GM21381 (cell line): ENCODE measurements around the gene ITGA7.

Source experiments
- ATAC-seq: cut with Tn5 transposase; IDR thresholded peaks from one replicate; pipeline ENCODE4 v1.9.1; 2021; ENCODE audit warnings: mild to moderate bottlenecking, moderate library complexity; ENCODE audit not compliant: unreplicated experiment

ITGA7 gene

DNA sequence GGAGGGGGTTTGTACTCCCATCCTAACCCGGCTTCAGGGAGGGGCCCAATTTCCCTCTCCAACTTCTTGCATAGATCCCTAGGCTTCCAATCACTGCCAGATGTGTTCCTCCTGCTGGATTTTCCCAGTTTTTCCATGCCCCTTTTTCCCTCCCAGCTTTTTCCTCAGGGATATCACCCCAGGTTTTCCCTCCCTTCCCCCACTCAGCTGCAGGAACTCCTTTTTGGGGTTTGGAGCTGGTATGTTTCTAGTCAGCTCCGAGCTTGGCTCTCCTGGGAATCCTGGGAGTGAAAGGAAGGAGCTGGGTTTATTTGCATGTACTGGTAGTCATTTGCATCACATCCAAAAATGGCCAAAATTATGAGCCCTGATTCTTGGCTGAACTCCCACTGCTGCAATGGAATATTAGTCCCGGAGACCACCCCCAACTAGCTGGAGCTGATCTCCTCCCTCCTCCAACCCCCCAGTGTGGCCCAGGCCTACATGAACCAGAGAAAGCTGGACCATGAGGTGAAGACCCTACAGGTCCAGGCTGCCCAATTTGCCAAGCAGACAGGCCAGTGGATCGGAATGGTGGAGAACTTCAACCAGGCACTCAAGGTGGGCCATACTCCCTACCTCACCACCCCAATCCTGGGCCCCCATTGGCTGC is 11.0 kb upstream of the ITGA7 start:
- no peak for ATAC-seq

DNA sequence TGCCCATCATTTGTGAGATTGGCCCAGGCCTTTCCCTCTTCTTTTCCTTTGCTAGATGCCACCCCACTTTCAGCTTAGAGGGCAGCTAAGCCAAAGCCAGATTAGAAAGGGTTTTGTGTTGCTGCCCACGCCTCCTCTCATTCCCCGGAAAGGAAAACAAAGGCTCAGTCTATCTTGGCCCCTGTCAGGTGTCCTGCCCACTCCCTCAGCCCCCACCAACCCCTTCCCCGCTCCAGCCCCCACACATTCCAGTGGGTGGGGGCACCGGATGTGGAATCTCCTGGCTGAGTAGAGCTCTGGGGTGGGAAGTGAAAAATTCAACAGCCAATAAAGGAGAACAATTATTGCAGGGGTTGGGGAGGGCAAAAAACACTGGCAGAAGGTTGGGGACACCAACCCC is 10.3 kb upstream of the ITGA7 start:
- no peak for ATAC-seq

DNA sequence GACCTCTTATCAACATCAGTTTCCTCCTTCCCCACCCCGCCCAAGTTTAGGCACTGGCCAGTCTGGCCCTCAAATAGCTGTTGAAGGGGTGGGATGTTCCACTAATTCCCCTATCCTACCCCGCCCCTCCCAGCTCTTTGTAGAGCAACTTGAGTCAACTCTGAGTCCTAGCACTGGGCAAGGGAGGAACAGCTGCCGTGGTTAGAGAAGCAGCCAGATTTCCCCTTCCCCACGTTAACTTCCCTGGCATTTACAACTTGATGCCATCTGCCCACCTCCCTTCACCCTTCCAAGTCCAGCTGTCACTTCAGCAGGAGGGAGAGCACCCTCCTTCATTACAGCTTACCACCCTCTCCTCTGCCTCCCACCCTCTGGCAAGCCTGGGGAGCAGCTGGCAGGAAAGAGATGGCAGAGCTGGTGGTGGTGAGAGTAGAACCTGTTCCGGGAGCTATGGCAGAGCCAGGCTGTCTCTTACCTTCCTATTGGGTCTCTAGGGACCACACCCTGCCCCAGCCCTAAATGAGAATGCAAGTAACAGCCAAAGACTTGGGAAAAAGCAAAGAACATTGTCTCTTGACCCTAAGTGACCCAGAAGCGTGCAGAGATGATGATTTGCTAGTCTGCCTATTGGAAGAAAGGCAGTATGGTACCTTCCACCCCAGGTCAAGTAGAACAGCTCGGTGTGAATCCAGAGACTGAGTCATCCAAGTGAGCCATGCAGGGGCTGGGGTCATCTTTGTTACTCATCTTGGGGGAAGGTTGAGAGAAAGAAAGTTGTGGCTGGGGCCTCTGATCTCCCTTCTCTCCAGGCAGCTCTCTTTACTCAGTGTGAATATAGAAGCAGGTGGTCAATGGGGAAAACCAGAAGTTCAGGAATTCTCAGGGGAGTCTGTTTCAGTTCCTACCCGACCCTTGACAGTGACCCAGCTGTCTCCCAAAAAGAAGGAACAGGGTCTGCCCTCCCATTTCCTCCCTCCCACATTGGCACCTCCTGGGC is 9.6 kb upstream of the ITGA7 start:
- no peak for ATAC-seq

DNA sequence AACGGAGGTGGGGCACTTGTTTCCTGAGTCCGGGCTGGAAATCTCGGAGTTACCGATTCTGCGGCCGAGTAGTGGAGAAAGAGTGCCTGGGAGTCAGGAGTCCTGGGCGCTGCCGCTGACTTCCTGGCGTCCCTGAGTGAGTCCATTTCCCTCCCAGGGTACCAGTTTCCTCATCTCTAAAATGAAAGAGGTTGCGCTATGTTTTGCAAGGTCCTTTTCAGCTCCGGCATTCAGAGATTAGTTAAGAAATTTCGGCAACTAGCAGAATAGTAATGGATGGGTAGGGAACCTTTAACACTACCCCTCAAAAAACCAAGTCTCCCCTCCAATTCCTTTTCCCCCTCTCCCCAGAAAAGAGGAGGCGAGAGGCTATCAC is 8.9 kb upstream of the ITGA7 start:
- ATAC-seq, result no peak

DNA sequence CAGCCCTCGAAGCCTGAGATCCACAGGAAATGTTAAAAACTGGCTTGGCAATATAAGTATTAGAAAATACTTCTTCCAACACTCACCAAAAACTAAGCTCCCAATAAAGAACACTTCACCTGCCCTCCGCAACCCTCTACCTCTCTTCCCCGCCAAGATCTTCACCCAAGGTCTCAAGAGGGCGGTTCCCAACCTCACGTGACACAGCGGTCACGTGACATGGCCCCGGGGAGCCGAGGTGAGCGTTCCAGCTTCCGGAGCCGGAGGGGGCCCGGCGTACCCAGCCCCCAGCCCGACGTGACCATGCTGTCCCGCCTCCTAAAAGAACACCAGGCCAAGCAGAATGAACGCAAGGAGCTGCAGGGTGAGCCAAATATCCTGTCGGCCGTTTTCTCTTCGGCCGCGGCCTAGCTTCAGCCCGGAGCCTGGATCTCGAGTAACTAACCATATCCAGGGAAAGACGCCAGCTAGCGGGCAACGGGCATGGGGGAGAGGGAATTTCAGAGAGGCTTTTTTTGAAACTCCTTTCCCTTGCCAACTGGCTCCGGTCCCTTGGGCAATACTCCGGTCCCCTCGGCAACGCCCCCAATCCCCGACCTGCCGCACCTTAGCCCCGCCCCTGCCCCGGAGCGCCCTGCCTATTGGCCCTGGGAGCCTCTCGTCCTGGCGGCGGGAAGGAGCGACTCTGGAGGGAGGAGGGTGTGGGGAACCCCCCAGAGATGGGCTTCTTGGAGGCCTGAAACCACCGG is 8.3 kb upstream of the ITGA7 start, which contains the start of gene BLOC1S1:
TSS of gene BLOC1S1 (plus strand) at position 214 of the 749 bp plus-strand sequence. CDS start at position 220, 6 bp downstream.
- peak; percentile 89 for ATAC-seq

DNA sequence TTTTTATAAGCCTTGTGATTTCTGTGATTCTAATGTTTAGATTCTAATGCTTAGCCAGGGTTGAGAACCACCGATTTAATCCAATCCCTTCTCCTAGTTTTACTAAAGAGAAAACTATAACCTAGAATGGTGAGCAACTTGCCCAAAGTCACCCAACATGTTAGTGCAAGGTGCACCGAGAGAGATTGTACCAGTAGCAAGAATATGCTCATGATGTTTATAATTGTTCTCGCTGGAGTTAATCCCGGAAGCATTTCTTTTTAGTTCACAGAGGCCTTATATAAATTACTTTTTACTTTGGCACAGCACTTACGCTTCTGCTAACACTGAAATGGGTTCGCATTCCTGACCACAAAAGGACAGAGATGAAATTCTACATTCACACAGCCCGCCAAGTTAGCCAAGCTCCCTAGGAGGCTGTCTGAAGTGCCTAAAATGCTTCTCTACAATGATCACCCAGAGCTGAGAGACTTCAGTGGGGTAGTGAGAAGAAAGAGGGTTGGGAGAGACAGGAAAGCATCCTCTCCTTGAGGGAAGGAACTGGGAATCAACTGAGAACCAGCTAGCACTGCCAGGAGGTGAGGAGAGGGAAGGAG is 7.6 kb upstream of the ITGA7 start:
- no peak for ATAC-seq

DNA sequence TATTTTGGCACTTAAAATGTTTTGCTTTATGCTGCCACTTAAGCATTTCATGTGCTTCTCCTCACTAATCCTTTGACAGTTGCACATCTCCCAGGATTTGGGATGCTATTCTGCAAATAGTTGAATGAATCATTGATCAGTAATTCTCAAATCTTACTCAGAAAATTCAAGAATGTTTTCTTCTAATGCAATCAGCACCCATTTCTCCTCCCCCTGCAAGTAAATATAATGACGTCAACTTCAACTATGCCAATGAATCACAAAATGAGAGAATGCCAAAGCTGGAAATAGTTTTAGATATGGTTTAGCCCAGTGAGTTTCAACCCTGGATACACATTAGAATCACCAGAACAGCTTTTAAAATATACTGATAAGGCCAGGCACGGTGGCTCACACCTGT is 6.0 kb upstream of the ITGA7 start:
- ATAC-seq, result no peak

DNA sequence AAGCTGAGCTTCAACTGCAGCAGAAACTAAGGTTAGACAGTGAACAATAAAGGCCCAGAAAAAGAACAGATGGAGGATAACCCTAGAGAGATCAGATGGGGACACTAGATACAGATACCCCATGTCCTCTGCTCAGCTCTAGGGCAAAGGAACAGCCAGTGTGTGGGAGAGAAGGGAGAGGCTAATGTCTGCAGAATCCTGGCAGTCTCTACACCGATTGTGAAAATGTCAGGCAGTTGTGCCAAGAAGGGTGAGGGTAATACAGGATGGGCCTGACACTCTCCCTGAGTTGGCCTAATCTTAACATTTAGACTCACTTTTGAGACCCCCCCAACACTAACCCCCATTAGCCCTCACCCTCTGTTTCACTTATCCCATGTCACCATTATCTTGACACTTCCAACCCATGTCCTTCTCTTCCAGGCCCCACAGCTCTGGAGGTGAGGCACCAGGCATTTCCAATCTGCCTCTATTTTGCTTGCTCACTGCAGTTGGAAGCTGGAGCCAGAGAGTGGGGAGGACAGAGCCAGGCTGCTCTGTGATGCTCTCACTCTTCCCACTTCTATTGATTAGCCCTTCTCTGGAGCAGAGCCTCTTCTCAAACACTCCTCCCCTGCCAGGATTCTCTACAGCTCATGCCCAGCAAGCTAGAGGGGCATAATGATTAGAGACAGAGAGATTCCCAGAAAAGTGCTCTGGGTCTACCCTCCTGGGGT is 5.2 kb upstream of the ITGA7 start:
- ATAC-seq, result no peak

DNA sequence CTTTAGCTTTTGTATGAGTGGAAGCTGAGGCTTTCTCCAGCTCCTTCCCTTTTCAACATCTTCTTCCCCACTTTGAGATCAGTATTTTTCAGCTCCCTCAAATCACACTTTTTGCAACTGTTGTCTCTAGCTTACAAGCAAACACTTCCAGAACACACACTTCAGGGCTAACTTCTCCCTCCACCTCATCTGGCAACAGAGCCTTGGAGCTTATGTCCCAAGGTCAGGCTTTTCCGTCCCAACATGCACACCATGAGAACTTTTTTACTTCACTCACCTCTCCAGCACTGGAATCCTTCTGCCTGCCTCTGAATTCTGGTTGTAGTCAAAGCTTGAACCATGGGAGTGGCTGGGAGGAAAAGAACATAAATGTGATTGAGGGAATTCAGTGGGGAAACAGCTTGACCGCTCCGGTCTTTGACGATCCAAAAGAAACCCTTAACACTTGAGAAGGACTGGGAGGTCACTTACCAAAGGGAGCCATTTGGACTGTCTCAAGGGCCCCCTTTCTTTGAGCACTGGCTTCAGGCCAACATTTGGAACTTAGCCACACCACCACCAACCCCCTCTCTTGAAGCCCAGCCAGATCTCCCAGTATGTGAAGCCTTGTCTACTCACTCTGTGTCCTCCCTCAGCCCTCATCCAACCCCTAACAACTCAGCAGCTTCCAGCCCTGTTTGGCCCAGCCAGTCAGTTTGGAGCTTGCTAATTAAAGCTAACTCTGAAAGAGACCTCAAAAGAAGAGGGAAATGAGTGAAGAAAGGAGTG is 4.3 kb upstream of the ITGA7 start:
- ATAC-seq, result no peak

DNA sequence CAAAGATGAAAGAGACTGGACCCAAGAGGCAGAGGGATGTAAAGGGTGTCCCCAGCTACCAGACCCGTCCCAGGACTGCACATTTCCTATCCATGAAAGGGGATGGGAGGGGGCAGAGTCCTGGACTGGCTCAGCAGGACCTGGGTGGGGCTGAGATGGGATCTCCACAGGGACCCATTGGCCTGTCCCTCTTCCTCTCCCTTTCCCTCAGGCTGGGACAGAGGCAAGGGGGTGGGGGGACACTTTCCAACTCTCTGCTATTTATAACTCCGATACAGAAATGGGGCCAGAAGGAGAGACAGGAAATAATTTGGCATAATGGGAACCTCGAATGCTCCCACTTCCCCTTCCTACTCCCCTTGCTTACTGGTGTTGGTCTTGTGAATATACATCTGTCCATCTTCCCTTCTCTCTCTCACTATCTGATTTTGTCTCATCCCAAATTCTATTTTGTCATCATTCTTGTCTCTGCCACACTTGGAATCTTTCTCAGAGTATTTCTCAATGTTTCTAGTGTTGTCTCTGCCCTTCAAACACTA is 1.1 kb upstream of the ITGA7 start:
- ATAC-seq, result no peak

DNA sequence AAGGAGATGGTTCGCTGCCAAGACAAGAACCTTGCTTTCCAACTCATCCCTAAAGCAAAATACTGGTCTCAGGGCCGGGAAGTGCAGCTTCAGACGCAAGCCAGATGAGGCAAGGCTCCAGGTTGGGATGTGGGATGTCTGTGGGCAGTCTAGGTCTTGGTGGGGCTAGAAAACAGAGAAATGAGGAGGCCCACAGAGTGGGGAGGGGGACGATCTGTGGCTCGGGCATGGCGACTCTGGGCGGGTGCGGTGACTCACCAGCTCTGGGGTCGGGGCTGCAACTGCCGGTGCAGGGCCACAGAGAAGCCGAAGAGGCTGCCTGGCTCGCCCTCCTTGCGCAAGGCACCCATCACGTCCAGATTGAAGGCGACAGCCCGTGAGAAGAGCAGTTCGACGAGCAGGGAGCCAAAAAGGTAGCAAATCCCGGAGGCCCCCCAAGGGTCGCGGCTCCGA is 459 bp downstream of the ITGA7 start:
- no peak for ATAC-seq

DNA sequence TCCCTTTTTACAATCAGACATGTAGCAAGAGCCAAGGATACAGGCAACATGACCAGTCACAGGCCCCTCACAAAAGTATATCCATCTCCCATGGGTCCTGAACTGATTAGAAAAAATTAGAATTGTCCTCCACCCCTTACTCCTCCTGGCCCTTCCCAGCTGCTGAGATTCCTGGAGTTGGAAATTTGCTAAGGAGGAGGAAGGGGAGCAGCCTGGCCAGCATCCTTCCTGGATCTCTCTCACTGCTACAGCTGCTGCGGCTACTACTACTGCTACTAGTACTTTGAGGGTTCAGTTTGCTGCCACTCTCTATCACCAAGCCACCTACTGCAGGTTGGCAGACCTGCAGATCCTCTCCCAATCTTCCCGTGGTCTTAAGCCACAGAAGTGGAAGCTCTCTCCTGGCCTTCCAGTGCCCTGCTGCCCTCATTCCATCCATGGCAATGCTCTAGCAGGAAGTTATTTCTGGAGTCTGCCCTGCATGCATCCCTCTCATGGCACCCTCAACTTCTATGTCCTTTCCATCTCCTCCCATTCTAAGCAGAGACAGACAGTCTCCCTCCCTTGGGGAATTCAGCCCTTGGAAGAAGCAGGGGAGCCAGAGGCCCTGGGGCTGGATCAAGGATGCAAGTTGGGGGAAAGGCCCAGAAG is 1.0 kb downstream of the ITGA7 start:
- ATAC-seq, result no peak

DNA sequence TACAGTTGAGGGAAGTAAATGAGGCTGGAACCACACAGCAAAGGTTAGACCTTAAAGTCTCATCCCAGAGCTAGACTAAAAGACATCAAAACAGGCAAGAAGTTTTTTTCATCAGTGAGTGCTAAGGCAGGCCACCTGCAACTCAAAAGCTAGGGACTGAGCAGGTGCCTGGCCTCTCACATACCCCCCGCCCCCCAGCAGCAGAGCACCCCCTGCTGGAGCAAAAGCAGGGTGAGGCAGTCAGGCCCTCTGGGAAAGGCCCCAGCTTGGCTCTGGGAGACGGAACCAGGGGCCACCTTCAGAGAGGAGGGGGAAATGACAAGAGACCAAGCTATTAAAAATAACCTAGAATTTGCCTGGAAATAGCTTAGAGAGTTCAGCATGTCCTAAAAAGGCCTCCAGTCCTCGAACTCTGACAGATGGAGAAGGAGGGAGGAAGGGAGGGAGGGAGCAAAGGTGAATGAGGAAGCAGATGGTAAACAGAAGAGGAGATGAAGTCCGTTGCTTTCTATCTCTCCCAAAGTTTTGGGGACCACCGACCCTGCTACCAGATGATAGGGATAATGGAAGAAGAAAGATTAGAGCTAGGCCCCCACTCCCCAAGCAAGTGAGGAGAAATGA is 1.8 kb downstream of the ITGA7 start:
- ATAC-seq, result no peak

DNA sequence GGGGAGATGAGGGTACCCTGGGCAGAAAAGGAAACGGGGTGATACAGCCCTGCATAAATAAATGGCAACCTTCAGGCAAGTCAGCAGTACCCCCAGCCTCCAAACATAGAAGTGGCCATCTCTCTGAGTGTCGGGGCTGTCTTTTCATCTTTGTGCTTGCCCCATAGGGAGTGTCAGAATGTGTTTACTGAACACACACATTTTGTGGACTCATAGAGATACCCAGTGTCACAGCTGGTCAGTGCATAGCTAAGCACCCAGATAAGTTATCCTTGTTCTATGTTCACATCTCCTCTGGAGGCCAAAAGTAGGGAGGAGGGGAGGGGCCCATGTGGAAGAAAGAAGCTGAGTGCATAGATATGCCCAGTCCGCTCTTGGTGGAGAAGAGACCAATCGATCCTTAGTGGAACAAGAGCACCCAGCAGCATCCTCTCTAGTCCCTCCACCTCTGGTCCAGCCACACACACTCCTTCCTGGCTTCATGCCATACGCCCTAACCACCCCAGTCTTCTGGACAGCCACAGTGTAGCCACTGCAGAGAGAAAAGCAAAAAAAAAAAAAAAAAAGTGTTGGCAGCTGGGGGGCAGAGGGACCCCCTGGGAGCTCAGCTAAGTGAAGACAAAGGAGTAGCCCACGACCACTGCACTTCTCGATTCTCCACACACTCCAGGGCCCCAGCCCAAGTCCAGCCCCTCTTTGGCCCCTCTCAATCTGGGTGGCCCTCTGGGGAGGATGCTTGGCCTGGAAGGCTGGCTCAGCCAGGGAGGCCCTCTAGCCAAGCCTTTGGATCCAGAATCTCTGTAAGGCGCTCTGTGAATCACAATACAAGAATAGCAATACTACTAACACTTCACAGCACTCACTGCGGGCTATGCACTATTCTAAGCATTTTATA is 2.6 kb downstream of the ITGA7 start:
- ATAC-seq, result no peak

DNA sequence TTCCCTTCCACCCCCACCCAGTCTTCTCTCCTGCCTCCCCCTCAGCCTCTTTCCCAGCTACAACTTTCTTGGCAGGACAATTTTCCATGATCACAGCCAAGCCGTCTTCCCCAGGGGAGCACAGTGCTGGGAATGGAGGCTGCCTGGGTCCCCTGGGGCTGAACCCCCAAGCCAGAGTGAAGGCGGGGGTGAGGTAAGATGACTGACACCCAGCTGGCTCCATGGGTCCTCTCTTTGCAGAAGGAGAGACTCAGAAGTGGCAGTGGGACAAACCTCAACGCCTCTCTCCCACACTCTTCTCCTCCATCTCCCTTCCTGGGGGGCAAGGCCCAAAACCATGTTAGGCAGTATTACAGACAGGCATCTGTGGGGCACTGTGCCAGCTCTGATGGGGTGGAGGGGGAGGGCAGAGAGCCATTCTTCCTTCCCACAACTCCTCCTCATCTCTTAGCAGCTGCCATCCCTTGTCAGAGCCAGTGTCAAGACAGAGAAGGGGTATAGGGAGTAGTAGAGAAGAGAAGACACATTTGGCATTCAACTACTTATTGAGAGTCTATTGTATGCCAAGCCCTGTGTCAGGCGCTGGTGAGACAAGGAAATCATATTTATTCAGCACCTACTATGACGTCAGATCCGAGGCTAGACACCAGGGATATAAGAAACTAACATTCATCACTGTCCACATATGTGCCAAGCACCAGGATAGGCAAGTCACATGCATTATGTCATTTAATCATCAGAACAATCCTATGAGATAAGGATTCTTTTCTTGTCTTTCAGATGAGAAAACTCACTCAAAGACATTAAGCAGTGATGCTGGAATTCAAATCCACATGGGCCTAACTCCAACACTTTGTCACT is 3.6 kb downstream of the ITGA7 start:
- no peak for ATAC-seq

DNA sequence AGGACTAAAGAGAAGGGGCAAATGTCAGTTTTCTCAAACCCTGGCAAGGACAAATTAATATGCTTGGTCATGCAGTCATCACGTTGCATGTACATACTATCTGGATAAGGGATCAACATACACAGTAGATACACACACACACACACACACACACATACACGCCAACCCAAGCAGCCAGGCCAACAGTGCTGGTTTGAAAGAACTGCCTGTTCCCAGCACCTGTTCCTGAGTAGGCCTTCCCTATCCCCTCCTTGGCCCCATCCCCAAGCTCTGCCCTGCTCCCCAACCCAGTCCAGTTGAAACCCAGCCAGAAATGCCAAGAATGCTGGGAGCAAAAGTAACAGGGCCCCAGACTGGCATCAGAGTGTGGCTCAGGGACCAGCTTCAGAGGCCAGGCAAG is 4.4 kb downstream of the ITGA7 start:
- ATAC-seq, result no peak
